GM19438 (cell line): ENCODE results near the gene HTR3E.
"Not testable (repeated sequence)": the region's sequence is repeated elsewhere in the genome, so short reads cannot be mapped to it uniquely, and the experiment has no call there.

Experiments used
- ATAC-seq: cut with Tn5 transposase; IDR thresholded peaks from one replicate; pipeline ENCODE4 v1.9.1; 2021; ENCODE audit warnings: low read depth; ENCODE audit not compliant: unreplicated experiment

HTR3E gene

DNA sequence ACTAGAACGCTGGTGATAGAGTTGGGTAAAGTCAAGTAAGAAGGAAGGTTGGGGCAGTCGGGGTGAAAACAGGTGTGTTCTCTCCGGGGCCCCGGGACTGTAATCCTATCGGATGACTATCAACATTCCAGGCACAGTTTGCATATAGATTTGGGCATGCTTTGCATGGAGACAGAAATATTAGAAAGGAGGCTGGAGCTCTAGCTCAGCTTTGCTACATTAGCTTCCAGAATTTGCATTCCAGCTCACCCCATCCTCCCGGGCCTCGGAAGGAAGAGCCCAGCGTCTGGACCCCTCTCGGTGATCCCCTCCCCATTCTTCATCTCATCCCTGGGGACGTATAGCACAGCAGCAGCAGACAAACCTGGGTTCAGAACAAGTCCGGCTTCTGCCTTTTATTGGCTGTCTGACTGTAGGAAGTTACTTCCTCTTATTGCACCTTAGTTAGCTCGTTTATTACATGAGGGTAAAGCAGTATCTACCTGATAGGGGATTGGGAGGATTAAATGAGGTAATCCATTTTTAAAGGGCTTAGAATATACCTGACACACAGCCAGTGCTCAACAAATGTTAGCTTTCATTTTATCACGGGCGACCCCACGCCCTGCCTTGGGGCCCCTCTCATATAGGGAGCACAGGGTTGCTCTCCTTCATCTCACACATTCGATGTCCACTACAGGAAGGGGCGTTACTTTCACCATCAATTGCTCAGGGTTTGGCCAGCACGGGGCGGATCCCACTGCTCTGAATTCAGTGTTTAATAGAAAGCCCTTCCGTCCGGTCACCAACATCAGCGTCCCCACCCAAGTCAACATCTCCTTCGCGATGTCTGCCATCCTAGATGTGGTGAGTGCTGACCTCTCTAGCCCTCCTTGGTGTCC lies 3.2 kb downstream of the HTR3E start:
- ATAC-seq: no peak

DNA sequence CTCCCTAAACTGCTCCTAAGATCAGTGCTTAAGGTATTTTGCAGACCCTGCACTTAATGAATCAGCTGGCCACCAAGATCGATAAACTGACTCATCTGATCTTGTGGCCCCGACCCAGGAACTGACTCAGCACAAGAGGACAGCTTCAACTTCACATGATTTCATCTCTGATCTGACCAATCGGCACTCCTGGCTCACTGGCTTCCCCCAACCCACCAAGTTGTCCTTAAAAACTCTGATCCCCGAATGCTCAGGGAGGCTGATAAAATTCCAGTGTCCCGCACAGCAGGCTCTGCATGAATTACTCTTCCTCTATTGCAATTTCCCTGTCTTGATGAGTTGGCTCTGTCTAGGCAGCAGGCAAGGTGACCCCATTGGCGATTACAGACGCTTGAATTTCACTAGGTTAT lies 13.5 kb downstream of the HTR3E start:
- no peak for ATAC-seq

DNA sequence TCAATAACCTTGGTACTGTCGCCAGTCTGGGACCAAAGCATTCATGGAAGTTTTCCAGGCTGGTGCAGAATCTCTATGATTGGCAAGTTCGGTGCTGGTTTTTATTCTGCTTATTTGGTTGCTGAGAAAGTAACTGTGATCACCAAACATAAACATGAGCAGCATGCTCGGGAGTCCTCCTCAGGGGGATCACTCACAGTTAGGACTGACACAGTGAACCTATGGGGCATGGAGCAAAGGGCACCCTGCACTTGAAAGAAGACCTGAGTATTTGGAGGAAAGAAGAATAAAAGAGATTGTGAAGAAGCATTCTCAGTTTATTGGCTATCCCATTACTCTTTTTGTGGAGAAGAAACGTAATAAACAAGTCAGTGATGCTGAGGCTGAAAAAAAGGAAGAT lies 19.2 kb downstream of the HTR3E start:
- no peak for ATAC-seq

DNA sequence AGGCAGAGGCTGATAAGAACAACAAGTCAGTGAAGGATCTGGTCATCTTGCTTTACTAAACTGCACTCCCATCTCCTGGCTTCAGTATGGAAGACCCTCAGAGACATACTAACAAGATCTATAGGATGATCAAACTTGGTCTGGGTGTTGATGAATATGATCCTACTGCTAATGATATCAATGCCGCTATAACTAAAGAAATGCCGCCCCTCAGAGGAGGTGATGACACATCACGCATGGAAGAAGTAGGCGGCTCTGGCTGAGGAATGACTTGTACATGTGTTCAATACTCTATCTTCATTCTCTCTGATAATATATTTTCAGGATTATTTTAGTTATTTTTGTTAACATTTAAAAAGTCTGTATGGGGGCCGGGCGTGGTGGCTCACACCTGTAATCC lies 20.8 kb downstream of the HTR3E start:
- ATAC-seq: no peak

DNA sequence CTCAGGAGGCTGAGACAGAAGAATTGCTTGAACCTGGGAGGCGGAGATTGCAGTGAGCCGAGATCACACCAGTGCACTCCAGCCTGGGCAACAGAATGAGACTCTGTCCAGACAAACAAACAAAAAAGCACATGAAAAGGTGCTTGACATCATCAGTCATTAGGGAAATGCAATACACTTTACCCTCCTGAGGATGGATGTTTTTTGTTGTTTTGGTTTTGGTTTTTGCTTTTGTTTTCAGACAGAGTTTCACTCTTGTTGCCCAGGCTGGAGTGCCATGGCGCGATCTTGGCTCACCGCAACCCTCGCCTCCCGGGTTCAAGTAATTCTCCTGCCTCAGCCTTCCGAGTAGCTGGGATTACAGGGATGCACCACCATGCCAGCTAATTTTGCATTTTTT lies 24.2 kb downstream of the HTR3E start:
- not testable (repeated sequence) for ATAC-seq

DNA sequence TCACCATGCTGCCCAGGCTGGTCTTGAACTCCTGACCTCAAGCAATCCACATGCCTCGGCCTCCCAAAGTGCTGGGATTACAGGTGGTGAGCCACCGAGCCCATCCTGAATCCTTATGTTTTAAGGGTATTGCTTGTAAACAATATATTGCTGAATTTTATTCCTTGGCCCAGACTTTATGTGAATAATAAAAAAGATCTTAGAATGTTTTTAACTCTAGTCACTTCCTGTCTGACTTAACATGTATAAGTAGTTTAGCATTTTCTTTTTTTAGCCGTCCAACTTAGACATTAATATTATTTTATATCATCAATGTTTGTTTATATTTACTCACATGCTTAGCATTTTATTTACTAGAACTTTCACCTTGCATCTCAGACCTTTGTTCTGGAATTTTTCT lies 29.1 kb downstream of the HTR3E start:
- ATAC-seq: no peak

DNA sequence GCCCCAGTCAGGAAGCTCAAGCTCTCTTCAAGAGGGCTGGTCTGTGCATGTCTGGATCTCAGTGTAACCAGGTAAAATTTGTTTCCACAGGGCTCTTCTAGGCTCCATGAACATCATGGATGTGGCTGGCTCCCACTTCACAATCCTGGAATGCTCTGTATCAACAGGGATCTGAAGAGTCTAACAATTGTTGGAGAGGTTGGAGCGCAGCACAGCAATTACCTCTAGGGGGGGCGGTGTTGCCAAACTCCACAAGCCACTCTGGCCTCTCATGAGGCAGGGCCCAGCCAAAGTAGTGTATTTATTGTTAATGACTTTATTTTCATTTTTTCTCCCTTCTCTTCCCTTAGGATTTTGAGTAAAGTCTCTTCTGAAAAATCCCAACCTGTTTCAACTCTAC lies 32.1 kb downstream of the HTR3E start:
- ATAC-seq: no peak

DNA sequence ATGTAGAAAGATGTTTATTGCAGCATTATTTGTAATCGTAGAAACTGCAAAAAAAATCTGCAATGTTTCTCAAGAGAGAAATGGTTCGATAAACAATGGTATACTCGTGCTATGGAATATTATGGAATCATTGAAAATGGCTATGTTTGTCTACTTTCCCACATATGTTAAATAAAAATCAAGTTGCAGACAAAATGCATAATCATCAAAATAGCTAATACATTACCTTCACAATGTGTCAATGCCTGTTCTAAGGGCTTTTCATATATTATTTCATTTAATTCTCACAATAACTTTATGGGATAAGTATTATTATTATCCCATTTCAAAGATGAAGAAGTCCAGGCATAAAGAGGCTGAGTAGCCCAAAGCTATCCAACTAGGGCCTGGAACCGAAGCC lies 36.1 kb downstream of the HTR3E start:
- no peak for ATAC-seq

DNA sequence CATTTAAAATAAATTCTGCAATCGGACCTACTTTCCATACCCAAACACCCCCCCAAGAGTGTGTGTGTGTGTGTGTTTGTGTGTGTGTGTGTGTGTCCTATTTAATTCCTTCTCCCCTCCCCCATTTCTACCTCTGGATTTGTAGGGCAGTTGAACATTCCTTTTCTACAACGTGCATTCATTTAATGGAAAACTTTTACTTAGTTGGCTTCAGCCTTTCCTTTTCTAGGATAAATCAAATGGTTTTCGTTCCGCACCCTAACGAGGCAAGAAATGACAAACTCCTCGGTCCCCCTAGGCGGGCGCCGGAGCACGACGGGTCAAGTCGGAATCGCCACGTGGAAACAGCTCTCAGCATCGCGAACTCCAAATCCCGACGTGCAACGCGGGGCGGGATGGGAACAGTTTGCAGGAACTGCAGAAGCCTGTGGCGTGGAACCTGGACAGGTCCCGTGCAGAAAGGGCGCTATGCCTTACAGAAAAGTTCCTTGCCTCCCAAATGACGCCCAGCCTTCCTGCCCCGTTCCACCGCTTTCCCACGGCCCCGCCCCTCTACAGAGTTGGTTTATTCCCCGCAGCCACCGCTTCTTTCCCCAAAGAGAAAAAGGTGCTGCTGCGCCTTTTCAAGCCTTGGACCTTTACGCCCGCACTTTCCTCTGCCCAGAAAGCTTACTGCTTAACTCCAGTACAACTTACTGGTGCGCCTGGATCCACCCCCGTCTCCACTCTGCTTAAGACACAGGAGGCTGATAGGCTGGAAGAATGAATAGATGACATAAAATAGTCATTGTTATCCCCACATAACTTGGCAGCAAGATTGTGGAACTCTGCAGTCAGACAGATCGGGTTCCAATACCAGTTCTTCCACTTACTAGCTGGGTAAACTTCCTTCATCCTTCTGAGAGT lies 37.2 kb downstream of the HTR3E start:
- peak; percentile 49 for ATAC-seq

DNA sequence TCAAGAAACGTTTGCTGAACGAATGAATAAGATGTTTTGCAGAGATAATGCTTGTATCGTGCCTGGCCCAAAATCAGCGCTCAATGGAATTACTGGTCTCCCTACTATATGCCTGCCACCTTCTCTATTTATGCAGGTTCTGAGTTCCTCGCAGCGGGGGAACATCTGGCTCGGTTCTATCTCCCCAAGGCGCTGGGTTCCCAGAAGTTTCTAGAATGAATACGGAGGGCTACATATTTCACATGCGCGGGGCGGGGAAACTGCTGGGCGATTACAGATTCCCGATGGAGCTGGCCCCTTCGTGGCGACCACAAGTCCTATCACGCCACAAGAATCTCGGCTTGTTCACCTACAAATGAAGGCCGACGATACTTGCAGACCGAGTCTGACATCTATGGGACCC lies 37.9 kb downstream of the HTR3E start:
- ATAC-seq: peak; percentile 13

DNA sequence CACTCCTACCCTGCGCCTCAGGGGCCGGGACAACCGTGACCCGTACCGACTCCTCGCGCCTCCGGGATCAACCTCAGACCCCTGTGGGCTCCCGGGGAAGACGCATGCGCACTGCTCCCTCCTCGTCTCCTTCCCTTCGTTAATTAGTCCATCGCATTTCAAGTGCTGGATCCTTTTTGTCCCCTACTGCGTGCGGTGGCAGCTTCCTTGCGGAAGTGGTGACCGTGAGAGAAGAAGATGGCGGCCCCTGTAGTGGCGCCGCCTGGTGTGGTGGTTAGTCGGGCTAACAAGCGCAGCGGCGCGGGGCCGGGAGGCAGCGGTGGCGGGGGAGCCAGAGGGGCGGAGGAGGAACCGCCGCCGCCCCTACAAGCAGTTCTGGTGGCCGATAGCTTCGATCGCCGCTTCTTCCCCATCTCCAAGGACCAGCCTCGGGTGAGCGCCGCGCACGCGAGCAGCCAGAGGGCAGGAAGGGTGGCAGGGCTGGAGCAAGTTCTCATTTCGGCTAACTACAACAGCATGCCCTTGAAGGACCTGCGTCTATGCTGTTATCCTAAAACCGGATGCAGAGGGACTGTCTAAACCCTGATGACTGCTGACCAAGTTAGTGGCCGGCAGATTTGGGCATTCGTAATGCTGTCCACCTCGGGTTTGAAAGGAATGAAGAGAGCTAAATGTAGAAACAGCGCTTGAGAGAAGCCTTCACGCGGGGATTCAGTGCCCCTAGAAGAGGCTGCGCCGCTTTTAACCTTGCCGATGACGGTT lies 38.5 kb downstream of the HTR3E start, which contains the start of gene EIF2B5:
TSS of gene EIF2B5 (plus strand) at position 210 of the 762 bp plus-strand sequence. CDS start at position 238, 28 bp downstream.
- peak; percentile 86 for ATAC-seq

DNA sequence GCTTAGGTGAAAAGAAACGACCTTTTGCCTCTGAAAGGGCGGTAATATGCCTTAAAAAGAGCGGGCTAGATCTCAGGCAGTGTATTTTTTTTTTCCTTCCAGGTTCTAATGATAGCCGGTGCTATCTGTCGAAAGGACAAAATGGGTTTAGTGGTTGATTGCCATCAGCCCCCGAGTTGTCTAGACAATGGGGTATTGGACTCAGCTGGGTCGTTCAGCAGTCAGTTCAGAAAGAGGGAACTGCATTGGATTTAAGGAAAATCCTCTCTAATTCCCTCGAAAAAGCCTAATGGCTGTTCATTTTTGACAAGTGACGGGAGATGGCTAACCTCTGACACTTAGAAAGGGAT lies 39.0 kb downstream of the HTR3E start:
- ATAC-seq: no peak

DNA sequence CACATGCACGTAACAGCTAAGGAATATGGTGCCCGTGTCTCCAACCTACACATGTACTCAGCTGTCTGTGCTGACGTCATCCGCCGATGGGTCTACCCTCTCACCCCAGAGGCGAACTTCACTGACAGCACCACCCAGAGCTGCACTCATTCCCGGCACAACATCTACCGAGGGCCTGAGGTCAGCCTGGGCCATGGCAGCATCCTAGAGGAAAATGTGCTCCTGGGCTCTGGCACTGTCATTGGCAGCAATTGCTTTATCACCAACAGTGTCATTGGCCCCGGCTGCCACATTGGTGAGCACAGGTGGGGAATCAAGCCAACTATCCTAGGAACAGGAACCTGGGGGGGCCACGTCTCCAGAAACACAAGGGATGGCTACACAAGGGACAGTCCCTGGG lies 43.6 kb downstream of the HTR3E start:
- ATAC-seq: no peak

DNA sequence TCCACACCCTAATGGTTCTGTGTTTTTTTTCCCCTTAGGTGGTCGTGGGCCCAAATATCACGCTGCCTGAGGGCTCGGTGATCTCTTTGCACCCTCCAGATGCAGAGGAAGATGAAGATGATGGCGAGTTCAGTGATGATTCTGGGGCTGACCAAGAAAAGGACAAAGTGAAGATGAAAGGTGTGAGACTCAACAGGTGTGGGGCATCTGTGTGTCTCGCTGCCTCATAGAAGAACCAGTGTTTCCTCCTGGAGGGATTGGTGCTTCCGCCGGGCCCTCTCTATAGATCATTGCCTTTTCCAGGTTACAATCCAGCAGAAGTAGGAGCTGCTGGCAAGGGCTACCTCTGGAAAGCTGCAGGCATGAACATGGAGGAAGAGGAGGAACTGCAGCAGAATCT lies 45.3 kb downstream of the HTR3E start:
- no peak for ATAC-seq

DNA sequence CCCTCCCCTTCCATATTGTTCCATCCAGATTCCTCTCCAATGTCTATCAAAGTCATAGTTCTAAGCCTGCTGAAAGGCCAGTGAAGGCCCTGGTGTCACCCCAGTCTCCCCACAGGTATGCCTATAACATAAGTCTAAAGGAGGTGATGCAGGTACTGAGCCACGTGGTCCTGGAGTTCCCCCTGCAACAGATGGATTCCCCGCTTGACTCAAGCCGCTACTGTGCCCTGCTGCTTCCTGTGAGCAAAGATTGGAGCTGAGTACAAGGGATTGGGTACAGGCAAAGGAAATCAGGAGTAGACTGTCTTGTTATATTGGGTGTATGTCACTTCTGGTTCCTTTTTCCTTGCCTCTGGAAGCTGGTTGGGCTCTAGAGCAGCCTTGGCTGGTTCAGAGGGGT lies 46.5 kb downstream of the HTR3E start:
- no peak for ATAC-seq

DNA sequence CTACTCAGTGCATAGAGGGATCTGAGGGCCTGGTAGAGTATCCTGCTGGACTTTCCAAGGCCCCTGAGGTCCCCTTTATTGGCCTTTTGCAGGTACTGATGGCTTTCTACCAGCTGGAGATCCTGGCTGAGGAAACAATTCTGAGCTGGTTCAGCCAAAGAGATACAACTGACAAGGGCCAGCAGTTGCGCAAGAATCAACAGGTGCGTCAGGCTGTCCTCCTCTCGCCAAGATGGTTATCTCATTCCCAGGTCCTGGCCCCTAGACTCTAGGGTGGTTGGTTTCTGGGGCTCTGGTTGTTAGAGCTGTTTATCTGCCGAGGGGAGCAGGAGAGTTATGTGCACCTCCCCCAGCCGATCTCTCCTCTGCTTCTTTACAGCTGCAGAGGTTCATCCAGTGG lies 47.6 kb downstream of the HTR3E start:
- no peak for ATAC-seq

DNA sequence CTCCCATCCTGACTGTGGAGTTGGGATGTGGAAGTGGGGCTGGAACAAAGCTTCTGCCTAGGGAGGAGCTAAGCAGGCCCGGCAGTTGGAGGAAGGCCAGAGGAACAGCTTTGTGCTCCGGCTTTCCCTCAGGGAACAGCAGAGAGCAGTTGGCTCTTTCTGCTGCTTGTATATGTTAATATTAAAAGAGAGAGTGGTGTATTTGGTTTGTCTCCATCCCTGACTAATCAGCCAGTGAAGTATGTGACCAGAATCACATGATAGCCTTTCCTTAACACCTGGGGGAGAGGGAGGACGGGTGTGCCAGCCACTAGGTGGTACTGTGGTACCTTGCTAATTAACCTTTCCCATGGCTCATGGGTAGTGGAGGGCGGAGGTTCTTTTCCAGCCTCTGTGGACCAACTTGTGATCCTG lies 48.3 kb downstream of the HTR3E start:
- ATAC-seq: no peak

DNA sequence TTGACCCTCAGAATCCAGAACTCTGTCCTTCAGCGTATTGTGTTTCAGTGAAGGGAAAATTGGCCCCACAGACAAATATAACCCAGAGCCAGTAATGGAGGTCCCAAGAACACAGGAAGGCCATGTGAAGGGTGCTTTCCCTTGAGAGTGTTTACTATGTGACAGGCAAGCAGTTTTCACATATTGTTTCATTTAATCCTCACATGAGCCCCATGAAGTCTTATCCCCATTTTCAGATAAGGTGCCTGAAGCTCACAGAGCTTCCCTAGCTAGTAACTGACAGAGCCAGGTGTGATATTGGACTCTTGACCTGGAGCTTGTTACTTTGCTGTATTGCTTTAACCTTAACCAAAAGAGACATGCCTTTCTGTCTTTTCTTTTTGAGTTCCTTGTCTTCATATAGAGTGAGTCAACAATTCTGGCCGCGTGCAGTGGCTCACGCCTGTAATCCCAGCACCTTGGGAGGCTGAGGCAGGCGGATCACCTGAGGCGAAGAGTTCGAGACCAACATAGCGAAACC lies 48.9 kb downstream of the HTR3E start:
- no peak for ATAC-seq

DNA sequence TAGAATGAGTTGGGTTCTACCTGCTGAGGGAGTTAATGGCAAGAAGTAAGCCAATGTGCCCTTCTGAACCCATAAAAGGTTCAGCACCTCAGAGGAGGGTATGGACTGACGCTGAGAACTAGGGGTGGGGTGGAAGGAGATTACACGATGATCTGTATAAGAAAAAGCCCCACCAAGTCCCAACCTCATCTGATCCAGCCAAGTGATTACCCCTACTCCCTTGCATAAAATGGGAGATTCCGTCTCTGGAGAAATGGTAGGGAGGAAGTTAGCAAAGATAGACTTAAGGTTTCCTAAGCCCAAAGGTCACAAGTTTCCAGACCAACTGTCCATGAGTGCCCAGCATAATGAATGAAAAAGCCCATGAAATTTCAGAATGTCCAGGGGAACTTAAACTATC lies 51.2 kb downstream of the HTR3E start:
- ATAC-seq: no peak

DNA sequence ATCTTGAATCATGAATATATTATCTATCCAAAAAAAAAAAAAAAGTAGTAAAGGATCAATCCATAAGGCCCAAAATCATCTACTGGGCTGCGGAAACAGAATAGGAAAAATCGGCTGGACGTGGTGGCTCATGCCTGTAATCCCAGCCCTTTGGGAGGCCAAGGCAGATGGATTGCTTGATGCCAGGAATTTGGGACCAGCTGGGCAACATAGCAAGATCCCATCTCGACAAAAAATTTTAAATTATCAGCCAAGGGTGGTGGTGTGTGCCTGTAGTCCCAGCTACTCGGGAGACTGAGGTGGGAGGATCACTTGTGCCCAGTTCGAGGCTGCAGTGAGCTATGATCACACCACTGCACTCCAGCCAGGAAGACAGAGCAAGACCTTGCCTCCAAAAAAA lies 52.3 kb downstream of the HTR3E start:
- no peak for ATAC-seq

DNA sequence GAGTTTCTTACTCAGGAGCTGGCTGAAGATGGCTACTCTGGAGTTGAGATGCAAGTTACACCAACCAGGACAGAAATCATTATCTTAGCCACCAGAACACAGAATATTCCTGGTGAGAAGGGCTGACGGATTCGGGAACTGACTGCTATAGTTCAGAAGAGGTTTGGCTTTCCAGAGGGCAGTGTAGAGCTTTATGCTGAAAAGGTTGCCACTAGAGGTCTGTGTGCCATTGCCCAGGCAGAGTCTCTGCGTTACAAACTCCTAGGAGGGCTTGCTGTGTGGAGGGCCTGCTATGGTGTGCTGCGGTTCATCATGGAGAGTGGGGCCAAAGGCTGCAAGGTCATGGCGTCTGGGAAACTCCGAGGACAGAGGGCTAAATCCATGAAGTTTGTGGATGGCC lies 52.9 kb downstream of the HTR3E start:
- ATAC-seq: not testable (repeated sequence)
